D341Med (cell line): ENCODE measurements around the gene LRRK1.
"Not testable (repeated sequence)": the region's sequence is repeated elsewhere in the genome, so short reads cannot be mapped to it uniquely, and the experiment has no call there.

ENCODE experiments used
- DNase-seq: peaks from one replicate; pipeline ENCODE4 v3.0.0; 2012; ENCODE audit warnings: low spot score

LRRK1 gene

DNA sequence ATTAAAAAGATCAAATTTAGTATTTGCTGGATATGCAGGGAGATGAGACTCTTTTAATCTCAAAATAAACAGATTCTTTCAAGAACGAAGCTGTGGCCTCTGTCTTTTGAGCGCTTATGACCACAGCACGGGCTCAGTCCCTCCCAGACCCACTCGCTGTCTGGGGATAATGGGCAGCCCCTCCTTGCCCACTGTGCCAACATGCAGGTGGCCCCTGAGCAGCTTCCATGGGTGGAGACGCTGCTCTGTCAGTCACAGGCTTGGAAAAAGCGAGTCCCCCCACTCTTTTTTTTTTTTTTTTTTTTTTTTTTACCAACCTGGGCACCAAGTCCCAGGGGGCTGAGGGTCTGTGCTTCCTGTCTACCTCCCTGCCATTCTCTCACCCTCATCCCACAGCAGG is 150.9 kb downstream of the LRRK1 start:
- DNase-seq: no peak

DNA sequence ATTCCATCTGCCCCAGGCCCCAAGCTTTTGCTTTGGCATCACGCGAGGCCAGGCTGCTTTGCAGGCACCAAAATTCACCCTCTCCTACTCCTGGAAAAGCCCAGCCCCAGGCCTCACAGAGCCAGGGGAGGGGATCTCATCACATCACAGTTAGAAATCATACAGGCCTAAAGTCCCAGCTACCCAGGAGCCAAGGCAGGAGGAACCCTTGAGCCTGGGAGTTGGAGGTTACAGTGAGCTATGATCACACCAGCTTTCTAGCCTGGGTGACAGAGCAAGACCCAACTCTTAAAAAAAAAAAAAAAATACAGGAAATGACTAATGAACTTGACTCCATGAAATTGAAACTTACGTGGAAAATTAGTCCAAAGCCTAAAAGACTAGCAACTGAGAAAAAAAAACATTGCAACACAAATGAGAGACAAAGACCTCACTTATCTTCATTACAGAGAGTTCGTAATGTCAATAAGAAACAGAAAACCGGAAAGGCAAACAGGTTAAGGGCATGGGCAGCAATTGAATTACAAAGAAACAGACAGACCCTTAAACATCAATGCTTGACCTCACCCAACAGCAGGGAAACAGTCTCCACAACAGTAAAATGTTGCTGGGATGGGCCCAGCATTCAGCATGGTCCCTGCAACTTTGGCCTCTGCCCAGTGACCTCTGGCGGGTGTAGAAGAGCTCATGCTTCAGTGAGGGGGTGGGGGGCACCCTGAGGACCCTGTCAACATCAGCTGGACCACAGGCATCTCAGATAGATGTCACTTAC is 151.5 kb downstream of the LRRK1 start:
- DNase-seq: no peak

DNA sequence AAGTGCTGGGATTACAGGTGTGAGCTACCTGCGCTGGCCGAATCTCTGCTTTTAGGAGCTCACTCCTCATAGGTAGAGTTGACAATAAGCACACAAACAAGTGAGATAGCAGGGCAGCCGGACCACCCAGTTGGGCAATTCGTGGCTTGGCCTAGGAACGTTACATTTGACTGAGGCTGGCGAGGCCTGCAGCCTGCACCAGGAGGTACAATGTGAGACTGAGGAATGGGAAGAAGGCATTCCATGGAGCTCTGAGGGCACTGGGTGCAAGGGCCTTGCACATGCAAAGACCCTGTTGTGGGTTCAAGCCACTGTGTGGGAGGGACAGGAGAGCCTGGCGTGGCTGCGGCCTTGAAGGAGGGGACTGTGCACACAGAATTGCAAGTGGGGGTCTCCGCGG is 152.5 kb downstream of the LRRK1 start:
- no peak for DNase-seq

DNA sequence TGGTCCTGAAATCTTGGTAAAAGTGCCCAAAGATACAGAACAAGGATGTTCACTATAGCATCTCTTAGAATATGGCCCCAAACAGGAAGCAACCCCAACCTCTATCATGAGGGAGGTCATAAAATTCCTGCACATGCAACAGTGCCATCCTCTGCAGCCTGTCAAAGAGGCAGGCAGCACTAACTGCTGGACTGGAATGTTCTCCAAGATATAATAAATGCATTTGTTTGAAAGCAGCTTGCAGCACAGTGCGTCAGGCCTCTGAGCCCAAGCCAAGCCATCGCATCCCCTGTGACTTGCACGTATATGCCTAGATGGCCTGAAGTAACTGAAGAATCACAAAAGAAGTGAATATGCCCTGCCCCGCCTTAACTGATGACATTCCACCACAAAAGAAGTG is 153.1 kb downstream of the LRRK1 start:
- not testable (repeated sequence) for DNase-seq

DNA sequence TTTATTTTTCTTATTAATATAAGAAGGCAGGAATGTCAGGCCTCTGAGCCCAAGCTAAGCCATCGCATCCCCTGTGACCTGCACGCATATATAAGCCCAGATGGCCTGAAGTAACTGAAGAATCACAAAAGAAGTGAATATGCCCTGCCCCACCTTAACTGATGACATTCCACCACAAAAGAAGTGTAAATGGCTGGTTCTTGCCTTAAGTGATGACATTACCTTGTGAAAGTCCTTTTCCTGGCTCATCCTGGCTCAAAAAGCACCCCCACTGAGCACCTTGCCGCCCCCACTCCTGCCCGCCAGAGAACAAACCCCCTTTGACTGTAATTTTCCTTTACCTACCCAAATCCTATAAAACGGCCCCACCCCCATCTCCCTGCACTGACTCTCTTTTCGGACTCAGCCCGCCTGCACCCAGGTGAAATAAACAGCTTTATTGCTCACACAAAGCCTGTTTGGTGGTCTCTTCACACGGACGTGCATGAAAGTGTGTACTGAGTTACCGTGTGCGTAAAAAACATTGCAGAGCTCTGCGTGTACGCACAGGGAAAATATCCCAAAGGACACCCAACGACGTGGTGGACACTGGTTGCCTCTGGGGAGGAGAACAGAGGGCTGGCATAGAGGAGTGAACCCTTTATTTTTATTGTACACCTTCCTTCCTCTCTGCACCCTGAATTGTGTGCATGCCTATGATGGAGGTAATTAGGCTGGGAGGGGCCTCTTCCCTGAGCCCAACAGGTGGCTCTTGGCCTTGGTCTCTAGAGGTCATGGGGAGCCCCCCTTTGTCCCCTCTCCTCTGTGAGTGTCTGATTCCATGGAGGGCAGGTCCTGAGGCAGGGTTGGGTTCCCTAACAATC is 158.9 kb downstream of the LRRK1 start:
- not testable (repeated sequence) for DNase-seq

DNA sequence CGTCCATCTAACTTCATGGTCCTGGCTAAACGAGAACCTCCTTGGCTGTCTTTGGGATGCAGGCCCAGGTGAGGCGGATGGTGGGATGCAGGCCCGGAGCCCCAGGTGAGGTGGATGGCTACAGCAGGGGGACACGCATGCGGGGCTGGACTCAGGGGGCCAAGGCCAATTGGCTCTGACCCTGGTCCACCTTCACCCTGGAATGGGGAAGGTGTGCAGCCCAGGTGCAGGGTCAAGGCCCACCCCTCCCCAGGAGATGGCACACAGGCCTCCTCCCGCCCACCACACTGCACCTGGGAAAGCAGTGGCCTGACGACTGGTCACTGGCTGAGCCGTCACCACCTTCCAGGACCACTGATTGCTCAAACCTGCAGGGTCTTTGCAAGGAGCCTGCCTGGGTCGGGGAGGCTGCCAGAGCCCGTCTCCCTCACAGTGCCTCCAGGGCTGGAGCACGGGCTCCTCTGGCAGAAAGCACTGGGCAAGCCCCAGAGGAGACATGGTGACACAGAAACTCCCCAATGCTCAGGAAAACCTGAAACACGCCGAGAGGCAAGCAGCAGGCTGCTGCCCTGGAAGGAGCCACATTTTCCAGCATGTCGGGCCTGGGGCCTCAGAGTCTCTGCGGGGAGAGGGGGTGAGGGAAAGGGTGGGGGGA is 159.6 kb downstream of the LRRK1 start:
- no peak for DNase-seq

DNA sequence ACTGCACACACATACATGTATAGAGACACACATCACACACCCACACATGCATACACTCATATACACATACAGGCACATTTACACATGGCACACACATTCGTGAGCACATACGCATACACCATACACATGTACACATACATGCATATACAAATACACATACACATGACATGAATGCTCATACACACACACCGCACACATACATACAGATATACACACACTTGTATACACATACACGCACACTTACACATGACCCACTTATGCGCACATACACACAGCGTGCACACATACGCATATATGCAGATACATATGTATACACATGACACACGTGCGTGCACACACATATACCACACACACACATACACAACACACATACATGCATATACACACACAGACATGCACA is 162.7 kb downstream of the LRRK1 start:
- DNase-seq: no peak

DNA sequence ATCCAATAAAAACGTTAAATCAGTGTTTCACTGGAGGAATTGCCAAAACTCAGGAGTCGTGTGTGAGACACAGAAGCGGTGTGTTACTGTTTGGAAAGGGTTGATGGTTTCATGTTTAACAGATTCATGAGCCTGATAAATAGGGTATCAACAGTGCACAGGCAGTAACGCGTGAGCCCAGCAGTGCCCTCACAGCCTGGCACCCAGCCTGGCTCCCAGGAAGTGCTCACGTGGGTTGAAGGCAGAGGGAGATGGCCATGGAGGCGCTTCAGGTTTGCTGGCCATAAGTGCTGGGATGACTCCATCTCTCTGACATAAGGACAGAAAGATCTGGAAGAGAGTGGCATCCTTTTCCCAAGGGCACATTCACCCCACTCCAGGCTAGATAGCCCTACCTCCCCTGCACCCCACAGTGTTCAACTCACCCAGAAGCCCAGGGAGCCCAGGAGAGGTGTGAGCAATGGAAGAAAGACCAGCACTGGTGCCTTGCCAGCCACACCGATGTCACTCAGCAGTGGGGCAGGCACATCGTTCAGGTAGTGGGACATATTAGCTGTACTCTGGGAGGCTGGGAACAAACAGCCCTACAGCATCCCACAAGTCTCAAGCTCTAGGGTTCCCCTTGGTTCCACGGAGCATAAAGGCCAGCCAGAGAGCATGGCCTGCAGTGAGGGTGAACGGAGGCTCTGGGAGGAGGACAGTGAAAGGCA is 164.3 kb downstream of the LRRK1 start:
- no peak for DNase-seq

DNA sequence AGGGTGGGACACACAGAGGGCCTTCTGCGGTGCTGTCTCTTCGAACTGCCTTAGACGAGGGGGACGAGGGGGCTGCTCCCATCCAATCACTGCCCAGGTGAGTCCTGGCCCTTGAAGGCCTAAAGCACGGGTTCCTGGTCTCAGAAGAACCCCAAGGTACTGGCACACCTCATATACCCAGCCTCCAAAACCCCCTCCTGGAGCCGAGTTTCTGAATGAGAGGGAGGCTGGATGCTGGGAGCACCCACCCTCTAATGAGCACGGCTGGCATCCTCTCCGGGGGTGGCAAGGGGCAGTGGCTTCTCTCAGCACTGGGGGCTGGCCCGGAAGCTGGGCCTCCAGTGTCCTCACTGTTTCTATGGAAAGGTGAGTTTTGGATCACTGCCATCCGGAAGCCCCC is 165.6 kb downstream of the LRRK1 start:
- no peak for DNase-seq

DNA sequence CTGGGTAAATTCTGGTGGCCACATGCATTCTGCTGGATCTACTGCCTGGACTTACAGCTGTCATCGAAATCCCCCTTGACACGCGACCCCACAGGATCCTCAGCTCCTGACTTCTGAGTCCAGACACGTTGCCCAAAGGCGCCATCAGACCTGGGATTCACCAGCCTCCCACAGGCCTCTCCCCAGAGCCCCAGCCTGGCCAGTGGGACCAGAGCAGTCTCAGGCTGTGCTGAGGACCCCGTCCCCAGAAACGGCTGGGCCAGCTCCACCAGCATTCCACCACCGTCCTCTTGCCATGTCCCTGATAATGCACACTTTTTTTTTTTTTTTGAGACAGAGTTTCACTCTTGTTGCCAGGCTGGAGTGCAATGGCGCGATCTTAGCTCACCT is 166.1 kb downstream of the LRRK1 start:
- DNase-seq: no peak

DNA sequence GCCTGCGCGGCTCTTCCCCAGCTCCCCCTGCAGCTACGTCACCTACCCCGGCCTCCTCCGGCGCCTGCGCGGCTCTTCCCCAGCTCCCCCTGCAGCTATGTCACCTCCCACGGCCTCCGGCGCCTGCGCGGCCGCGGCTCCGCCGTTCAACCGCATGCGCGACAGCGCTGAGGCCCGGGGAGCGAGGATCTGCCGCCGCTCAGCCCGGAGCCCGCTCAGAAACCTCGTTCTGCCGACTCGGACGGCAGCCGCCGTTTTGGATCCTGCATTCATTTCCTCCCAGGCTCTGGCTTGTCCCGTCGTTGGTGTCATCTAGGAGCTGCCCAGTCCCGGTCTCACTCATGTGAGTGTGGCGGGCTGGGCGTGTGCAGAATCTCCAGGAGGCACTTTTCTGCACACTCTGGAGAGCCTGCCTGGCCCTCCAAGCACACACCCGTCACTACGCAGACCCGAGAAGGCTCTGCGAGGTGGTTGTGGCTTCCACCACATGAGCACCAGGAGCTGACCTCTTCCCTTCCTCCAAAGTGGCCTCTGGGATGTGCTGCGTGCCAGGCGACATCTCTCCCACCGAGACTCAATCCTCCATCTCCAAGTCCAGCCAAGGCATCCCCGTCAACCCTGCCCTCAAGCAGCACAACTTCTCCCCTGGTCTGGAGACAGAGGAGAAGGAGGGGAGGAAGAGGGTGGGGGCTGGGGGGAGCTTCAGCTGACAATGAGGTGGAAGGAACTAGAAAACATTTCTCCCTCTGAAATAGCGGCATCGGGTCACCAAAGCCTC is 167.4 kb downstream of the LRRK1 start:
- no peak for DNase-seq

DNA sequence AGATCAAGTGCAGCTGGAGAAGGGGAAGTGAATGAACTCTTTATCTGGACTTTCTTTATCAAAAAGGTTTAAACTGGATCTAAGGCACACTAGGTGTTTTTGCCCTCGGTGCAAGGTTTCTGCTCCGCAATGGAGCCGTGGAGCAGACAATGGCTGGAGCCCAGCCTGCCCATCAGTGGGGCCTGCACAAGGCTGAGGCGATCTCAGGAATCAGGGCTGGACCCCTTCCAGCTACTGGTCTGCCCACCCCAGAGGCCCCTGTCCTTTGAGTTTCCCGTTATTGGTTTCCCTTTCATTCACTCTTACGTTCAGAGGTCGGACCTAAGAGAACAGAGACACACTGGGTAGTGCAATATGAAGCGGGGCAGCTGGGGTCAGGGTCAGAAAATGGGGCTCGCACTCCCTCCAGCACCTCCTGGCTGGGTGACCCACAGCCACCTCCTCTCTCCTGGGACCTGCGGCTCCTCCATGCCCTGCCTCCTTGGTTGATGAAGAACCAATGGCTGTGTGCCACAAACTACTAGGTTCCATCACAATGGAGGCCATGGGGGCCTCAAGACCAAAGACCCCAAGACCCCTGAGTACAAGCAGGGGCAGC is 168.1 kb downstream of the LRRK1 start:
- DNase-seq: no peak

DNA sequence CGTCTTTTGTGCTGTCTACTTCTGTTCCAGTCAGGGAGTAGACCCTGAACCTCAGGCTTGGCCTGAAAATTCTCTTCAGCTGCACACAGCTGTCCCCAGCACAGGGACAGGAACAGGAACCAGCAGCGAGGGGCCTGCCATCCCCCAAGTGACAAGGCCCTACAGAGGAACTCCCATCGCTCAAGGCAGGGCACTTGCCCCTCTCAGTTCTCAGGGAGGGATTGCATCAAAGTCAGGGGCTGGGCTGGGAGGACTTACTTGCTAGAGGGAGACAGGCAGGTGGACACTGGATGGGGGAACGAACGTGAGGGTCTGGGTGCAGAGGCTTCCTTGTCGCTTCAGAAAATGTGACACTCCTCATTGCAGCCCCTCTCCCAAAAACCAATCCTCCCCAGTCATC is 169.1 kb downstream of the LRRK1 start:
- DNase-seq: peak; percentile 47

DNA sequence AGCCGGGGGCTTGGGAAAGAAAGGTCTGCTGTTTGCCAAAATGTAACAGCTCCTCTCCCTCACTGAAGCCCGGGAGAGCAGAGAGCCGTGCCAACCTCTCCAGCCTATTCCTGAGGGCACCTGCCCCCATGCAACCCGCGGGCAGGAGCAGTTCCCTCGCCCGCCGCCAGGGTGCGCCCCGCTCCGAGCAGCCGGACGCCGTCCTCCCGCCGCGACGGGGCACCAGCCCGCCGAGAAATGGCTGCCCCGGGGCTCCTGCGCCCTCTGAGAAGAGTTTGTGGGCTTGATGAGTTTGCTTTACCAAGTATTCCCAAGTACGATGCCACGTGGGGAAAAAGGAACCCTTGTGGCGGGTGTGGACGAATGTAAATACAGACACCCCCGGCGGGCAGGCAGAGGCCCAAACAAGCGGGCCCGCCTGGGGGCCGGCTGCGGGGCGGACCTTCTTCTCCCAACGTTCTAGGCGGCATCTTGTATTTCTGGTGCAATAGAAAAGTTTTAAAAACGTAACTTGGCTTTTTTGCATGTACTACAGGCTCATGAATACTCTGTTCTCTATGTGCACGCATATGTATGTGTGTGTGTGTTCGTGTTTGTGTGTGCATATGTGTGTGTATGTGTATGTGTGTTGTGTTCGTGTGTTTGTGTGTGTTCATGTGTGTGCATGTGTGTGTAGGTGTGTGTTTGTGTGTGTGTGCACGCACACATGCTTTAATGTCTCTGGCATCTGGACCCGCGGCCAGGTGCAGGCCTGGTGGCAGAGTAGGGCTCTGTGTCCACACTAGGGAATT is 169.8 kb downstream of the LRRK1 start:
- DNase-seq: peak; percentile 95

DNA sequence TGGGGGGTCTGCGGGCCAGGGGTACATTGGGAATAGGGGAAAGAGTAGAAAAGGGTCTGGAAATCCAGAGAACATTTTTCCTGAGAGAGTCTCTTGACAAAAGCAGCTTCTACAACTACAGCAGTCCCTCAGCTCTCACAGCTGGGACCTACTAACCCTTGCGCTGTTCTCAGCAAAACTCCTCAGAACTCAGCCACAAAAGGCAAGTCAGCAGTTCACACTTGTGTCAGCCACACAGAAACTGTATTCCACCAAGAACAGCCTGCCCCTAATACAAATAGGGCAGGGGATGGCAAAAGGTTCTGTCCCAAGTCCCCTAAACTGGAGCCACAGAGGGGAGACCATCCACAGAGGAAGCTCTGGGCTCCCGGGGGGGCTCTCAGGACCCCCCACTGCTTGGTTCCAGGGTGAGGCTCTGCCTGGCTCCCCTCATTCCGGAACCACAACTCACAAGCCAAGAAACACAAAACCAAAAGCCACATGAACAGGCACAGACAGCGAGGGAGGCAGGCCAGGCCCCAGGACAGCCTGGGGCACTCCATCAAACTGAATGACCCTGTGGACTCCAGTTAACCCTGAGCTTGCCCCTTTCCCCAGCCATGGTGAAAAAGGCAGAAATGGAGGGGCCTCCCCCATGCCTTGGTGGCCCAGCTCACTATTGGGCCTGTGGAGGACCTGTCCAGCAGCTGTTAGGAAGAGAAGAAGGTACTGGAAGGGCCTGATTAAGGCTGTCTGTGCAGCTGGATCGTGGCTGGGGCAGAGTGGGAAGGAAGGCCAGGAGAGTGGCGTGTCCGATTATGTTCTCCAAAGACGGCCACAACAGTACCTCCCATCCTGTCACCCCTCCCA is 170.6 kb downstream of the LRRK1 start:
- DNase-seq: no peak

DNA sequence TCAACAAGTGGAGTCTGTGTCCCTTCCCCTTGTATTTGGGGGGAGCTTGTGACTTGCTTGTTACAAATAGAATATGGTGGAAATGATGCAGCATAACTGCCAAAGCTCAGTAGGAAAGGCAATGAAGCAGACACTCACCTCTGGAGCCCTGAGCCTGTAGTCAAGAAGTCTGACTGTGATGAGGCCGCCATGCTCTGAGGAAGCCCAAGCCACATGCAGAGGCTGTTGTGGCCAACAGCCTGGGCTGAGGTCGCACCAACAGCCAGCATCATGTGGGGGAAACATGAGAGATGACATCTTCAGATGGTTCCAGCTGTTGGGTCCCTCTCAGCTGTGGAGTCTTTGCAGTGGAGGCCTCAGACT is 171.3 kb downstream of the LRRK1 start:
- DNase-seq: no peak

DNA sequence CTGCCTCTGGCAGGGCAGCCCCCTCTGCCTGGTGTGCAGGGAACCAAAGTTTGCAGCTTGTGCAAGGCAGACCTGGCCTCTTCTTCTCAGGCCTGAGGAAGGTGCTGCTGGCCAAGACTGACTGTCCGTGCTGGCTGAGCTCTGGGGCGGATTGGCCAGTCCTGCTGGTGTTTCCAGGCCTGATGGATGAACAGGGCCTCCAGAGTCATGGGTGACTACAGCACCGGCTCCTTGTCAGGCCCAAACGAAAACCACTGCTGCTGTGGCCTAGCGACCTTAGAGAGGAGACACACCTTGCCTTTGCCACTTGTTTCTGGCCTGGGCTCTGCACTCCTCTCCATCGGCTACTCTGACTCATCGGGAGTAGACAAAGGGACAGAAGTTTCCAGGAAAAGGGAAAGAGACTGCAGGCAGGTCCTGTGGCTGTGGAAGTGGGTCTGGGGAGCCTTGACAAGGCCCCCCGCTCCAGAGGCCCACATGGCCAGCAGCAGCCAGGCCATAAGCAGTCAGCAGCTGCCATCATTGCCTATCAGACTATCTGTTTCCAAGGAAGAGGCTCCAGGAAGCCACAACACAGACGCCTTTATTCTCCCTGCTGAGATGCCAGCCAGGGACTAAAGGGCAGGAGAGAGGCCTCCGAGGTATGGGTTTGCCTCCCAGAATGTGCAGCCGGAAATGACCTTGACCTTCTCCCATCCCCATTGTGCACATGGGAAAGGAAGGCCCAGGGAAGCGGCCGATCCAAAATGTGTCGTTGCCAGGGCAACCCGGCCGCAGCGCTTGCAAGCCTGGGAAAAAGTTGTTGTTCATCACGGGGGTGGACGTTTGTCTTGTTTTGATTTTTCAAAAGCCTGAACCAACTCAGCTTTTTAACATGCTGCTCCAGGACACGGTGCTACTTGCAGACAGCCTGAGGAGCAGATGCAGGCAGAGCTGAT is 172.2 kb downstream of the LRRK1 start:
- no peak for DNase-seq

DNA sequence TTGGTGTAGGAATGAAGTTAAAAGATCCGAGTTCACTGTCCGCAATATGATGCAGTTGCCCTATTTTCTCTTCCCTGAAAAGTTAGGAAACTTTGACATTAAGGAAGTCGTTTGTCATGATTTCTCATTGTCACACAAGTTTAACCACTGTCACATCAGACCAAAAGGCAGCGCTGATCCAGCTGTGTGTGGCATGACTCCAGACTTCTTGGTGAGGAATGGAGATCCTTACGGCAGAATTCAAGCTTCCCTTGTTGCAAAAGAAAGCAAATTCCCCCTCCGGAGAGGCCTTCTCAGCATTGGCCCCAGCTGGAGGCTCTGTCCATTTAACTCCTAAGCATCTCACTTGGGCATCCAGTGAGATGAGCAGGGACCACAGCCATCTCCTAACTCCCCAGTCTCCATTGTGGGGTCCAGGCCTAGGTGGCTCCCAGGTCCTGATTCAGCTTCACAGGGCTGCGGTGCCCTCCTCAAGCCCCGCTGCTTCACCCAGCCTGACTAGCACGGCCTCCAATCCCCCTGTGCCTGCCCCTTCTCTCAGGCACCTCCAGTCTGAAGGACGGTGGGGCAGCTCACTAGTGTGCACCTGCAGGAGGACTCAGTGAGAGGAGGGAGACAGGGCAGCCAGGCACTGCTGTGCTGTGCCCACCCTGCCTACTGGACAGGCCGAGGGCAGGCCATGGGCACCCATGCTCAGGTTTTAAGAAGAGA is 173.2 kb downstream of the LRRK1 start:
- no peak for DNase-seq
